ENCODE data around the gene GPNMB. TPM values are rescaled to one million over a fixed set of nuclear protein-coding genes. Genes with fewer than 3 reads are reported as not detected.

GPNMB gene
- total RNA-seq, 1 donor from 2014 or later: 36.1 TPM

DNA sequence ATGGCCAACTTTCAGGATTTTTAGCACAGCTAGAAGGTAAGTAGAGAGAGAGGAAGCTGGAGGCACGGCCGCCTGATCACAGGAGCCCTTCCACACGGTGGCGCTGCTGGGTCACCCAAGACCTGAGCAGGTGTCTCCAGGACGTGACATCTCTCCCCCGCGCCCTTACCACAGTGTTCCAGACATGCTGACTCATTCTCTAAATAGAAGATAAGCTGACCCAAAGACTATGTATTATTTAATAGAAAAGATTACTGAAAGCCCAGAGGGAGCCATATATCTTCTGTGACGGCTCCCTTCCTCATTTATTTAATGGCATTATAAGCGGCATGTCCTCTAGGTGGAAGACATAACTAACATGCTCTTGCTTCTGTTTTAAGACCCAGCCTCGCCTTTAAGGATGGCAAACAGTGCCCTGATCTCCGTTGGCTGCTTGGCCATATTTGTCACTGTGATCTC lies 26.6 kb downstream of the GPNMB start:
- Histone ChIP-seq H3K27me3 (ENCODE audit: control insufficient read depth, insufficient read depth, low read length) (no peaks in the 10 kb centered on the region), H3K4me3 (ENCODE audit: low read depth, low read length) (no peak overlapping the region), H3K36me3 (ENCODE audit: control insufficient read depth, insufficient read depth, low read length) (no peaks in the 10 kb centered on the region)
- DNase-seq (ENCODE audit: low read depth): peak; percentile 85
- TF ChIP-seq, protein P1, sequence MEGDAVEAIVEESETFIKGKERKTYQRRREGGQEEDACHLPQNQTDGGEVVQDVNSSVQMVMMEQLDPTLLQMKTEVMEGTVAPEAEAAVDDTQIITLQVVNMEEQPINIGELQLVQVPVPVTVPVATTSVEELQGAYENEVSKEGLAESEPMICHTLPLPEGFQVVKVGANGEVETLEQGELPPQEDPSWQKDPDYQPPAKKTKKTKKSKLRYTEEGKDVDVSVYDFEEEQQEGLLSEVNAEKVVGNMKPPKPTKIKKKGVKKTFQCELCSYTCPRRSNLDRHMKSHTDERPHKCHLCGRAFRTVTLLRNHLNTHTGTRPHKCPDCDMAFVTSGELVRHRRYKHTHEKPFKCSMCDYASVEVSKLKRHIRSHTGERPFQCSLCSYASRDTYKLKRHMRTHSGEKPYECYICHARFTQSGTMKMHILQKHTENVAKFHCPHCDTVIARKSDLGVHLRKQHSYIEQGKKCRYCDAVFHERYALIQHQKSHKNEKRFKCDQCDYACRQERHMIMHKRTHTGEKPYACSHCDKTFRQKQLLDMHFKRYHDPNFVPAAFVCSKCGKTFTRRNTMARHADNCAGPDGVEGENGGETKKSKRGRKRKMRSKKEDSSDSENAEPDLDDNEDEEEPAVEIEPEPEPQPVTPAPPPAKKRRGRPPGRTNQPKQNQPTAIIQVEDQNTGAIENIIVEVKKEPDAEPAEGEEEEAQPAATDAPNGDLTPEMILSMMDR (IDR thresholded peaks at IDR 0.05; ENCODE audit: insufficient read depth, low read length, poor library complexity, severe bottlenecking): peak; percentile 94

DNA sequence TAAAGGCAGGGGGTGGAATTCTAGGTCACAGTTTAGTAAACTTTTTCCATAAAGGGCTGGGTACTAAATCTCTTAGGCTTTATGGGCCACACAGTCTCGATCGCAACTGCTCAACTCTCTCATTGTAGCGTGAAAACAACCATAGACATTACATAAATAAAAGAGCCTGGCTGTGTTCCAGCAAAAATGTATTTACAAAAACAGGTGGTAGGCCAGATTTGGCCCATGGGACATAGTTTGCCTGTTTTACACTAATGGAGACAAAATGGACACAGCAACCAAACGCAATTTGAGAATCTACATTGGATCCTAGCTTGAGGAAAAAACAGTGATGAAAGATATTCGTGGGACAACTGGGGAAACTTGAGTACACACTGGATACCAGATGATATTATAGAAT lies 29.3 kb downstream of the GPNMB start:
- Histone ChIP-seq H3K27me3 (ENCODE audit: control insufficient read depth, insufficient read depth, low read length) (no peaks in the 10 kb centered on the region), H3K4me3 (ENCODE audit: low read depth, low read length) (no peak overlapping the region), H3K36me3 (ENCODE audit: control insufficient read depth, insufficient read depth, low read length) (no peaks in the 10 kb centered on the region)
- DNase-seq (ENCODE audit: low read depth): no peak
- TF ChIP-seq, protein P1 (IDR thresholded peaks at IDR 0.05; ENCODE audit: insufficient read depth, low read length, poor library complexity, severe bottlenecking): no peak

DNA sequence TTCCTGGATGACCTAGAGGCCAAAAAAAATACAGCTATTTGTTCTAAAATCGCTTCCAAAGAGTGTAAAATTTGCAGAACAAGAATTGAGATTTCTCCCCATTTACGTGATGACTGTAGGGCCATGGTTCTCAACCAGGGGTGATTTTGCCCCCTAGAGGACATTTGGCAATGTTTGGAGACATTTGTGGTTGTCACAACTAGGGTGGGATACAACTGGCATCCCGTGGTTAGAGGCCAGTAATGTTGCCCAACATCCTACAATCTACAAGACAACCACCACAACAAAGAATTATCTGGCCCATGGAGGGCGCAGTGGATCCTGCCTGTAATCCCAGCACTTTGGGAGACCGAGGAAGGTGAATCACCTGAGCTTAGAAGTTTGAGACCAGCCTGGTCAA lies 29.8 kb downstream of the GPNMB start:
- no peaks in the 10 kb centered on the region for H3K36me3 ChIP-seq (ENCODE audit: control insufficient read depth, insufficient read depth, low read length)
- H3K4me3 ChIP-seq (ENCODE audit: low read depth, low read length): no peak overlapping the region
- TF ChIP-seq, protein P1 (IDR thresholded peaks at IDR 0.05; ENCODE audit: insufficient read depth, low read length, poor library complexity, severe bottlenecking): peak; percentile 15

DNA sequence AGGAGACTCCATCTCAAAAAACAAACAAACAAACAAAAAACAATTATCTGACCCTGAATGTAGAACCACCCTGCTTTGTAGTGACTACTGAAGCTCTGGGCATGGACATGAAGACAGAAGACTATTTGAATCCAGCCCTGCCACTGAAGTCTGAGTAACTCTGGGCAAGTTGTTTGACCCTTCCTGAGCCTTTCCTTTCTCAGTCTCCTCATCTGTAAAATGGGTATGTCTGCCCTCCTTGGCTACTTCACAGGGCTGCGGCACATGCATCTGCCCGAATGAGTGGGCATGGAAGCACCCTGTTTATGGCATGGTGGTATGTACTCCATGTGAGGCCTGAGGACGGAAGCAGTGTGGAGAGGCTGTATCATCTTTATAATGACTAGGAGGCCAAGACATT lies 30.4 kb downstream of the GPNMB start:
- H3K36me3 ChIP-seq (ENCODE audit: control insufficient read depth, insufficient read depth, low read length): no peaks in the 10 kb centered on the region
- no peak for DNase-seq (ENCODE audit: low read depth)
- H3K4me3 ChIP-seq (ENCODE audit: low read depth, low read length): no peak overlapping the region
- no peaks in the 10 kb centered on the region for H3K27me3 ChIP-seq (ENCODE audit: control insufficient read depth, insufficient read depth, low read length)
- TF ChIP-seq, protein P1 (IDR thresholded peaks at IDR 0.05; ENCODE audit: insufficient read depth, low read length, poor library complexity, severe bottlenecking): no peak

More for the DNA sequence above, 29.8 kb downstream of the GPNMB start:
- no peaks in the 10 kb centered on the region for H3K27me3 ChIP-seq (ENCODE audit: control insufficient read depth, insufficient read depth, low read length)
- DNase-seq (ENCODE audit: low read depth): no peak

DNA sequence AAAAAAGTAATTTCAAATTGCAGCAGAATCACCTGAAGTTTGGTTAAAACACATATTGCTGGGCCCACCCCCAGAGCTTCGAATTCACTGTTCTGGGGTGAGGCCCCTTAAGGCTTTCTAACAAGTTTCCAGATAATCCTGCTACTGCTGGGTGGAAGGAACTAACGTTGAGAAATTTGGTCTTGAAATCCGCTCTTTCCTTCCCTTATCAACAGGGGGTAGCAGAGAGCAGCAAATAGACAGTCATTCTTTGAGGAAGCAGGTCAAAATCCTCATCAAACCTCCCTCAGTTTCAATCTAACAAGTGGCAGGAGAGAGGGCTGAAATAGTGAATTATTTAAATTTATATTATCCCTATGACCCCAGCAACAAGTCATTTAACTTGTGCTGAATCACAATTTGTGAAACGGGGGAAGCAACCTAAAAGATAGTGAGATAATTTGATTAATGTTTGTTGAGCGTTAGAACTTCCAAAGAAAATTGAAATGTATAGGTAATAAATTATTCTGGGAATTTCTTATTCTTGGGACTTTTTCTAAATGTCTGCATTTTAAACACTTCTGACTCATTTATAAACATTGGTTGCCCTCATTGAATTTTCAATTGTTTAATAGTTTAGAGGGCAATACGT lies 30.9 kb downstream of the GPNMB start:
- Histone ChIP-seq H3K36me3 (ENCODE audit: control insufficient read depth, insufficient read depth, low read length) (no peaks in the 10 kb centered on the region), H3K27me3 (ENCODE audit: control insufficient read depth, insufficient read depth, low read length) (no peaks in the 10 kb centered on the region), H3K4me3 (ENCODE audit: low read depth, low read length) (no peak overlapping the region)
- TF ChIP-seq, protein P1 (IDR thresholded peaks at IDR 0.05; ENCODE audit: insufficient read depth, low read length, poor library complexity, severe bottlenecking): peak; percentile 81
- peak; percentile 28 for DNase-seq (ENCODE audit: low read depth)

All from kidney epithelial cell (primary cell).